Endothelial cell of umbilical vein (primary cell): ENCODE data around the gene ABCD1.
"Not testable (repeated sequence)": the region's sequence is repeated elsewhere in the genome, so short reads cannot be mapped to it uniquely, and the experiment has no call there.

Source experiments
- CTCF ChIP-seq, 2 donors: IDR thresholded peaks; 1 replicate in 1 of 2; 2 replicates in 1 of 2; pipeline ENCODE4 v1.5.1; 2011; ENCODE audit warnings: low read length in 2 of 2, mild to moderate bottlenecking in 2 of 2, moderate library complexity in 2 of 2, control low read depth in 1 of 2, inconsistent platforms in 1 of 2, low read depth in 1 of 2; ENCODE audit not compliant: insufficient read depth in 1 of 2; ENCODE audit errors: extremely low read depth in 1 of 2
- EZH2 ChIP-seq: IDR thresholded peaks from 2 replicates; pipeline ENCODE4 v1.6.1; 2012; ENCODE audit warnings: borderline replicate concordance, low read depth, mild to moderate bottlenecking, moderate library complexity, low read length, inconsistent platforms; ENCODE audit not compliant: severe bottlenecking
- FOS ChIP-seq: IDR thresholded peaks from 2 replicates; pipeline ENCODE4 v1.6.1; 2011; ENCODE audit warnings: mild to moderate bottlenecking, low read length, moderate library complexity, borderline replicate concordance; ENCODE audit not compliant: insufficient read depth
- GATA2 ChIP-seq: IDR thresholded peaks from 2 replicates; pipeline ENCODE4 v1.7.0; 2011; ENCODE audit warnings: low read depth, mild to moderate bottlenecking, moderate library complexity, mixed read lengths, low read length; ENCODE audit not compliant: insufficient read length, insufficient read depth
- POLR2A ChIP-seq: IDR thresholded peaks from 2 replicates; pipeline ENCODE4 v1.6.1; 2012; ENCODE audit warnings: low read depth, mild to moderate bottlenecking, control low read depth, low read length

- TF ChIP-seq POLR2A; CTCF (IDR thresholded peaks at IDR 0.05; ENCODE audit: extremely low read depth in 1 of 2, insufficient read depth in 1 of 2, low read depth in 1 of 2, low read length in 2 of 2); EZH2; GATA2; FOS: not testable (repeated sequence)
Observed at GRCh38 chrX:153742796-153743467, 18.3 kb downstream of the ABCD1 start.
